ENCODE results near the gene HCLS1.

DNA sequence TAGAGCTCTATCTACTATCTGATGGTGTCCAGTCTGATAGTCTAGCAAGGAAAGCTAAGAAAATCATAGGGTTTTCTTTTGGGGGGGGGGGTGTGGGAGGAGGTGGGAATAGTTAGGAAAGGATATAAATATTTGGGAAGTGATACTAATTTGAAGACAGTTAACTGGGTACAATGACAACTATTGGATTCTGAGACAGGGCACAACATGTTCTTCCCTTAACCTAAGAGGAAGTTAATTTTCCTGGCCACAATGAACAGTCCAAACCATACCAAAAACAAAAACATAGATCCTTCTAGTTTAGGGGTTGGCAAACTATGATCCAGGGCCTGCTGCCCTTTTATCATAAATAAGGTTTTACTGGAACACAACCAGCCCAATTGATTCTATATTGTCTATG lies 10.0 kb upstream of the HCLS1 start:
- TF ChIP-seq, protein P1, sequence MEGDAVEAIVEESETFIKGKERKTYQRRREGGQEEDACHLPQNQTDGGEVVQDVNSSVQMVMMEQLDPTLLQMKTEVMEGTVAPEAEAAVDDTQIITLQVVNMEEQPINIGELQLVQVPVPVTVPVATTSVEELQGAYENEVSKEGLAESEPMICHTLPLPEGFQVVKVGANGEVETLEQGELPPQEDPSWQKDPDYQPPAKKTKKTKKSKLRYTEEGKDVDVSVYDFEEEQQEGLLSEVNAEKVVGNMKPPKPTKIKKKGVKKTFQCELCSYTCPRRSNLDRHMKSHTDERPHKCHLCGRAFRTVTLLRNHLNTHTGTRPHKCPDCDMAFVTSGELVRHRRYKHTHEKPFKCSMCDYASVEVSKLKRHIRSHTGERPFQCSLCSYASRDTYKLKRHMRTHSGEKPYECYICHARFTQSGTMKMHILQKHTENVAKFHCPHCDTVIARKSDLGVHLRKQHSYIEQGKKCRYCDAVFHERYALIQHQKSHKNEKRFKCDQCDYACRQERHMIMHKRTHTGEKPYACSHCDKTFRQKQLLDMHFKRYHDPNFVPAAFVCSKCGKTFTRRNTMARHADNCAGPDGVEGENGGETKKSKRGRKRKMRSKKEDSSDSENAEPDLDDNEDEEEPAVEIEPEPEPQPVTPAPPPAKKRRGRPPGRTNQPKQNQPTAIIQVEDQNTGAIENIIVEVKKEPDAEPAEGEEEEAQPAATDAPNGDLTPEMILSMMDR (IDR thresholded peaks at IDR 0.05): no peak
- no peak for TF ChIP-seq POLR2A (IDR thresholded peaks at IDR 0.05)

Measured in adrenal gland (tissue), 5 donors.